WTC11 (cell line): ENCODE measurements around the gene THSD7B. TPM values are rescaled to one million over a fixed set of nuclear protein-coding genes. Genes with fewer than 3 reads are reported as not detected.

ENCODE experiments used
- ATAC-seq: fragments of 200-7000 bp; cut with Tn5 transposase; 2 replicates; pipeline ENCODE4 v1.10.0; 2021; ENCODE audit warnings: mild to moderate bottlenecking, moderate library complexity
- CTCF ChIA-PET: fragments of 300-600 bp; sonication (Branson Sonifier 250); formaldehyde crosslinking; loops from one replicate; lab custom pipeline; 2021; ENCODE audit warnings: antibody characterized with exemption; lab: Charles Lee
- POLR2A ChIA-PET: fragments of 350-600 bp; sonication (Branson Sonifier 250); formaldehyde crosslinking; loops from one replicate; lab custom pipeline; 2021; ENCODE audit warnings: antibody characterized with exemption; lab: Charles Lee
- DNase-seq: peaks from one replicate; pipeline ENCODE4 v3.0.0; 2021; ENCODE audit warnings: low spot score
- H3K27ac Mint-ChIP-seq: 2 replicates; pipeline ENCODE4 v1.8.0; 2021; ENCODE audit warnings: mixed read lengths
- H3K27me3 Mint-ChIP-seq: 2 replicates; pipeline ENCODE4 v1.8.0; 2021; ENCODE audit warnings: low read depth, mild to moderate bottlenecking, moderate library complexity, mixed read lengths
- H3K36me3 Mint-ChIP-seq: 2 replicates; pipeline ENCODE4 v1.8.0; 2021; ENCODE audit warnings: mixed read lengths
- H3K4me1 Mint-ChIP-seq: 2 replicates; pipeline ENCODE4 v1.8.0; 2022; ENCODE audit warnings: mixed read lengths
- H3K4me3 Mint-ChIP-seq: 2 replicates; pipeline ENCODE4 v1.8.0; 2021; ENCODE audit warnings: mild to moderate bottlenecking, moderate library complexity, mixed read lengths
- H3K9me3 Mint-ChIP-seq: 2 replicates; pipeline ENCODE4 v1.8.0; 2021; ENCODE audit warnings: mixed read lengths
- CREB1 ChIP-seq: sonication (generic); formaldehyde crosslinking; IDR thresholded peaks from 2 replicates; pipeline ENCODE4 v1.8.0; 2023; ENCODE audit warnings: mild to moderate bottlenecking, missing genetic modification reagents
- CREM ChIP-seq: sonication (generic); formaldehyde crosslinking; IDR thresholded peaks from 2 replicates; pipeline ENCODE4 v1.8.1; 2022; ENCODE audit warnings: mild to moderate bottlenecking, missing genetic modification reagents, moderate library complexity
- ETV6 ChIP-seq: sonication (generic); formaldehyde crosslinking; IDR thresholded peaks from 2 replicates; pipeline ENCODE4 v1.8.1; 2022; ENCODE audit warnings: mild to moderate bottlenecking, missing genetic modification reagents
- FOXP1 ChIP-seq: sonication (generic); formaldehyde crosslinking; IDR thresholded peaks from 2 replicates; pipeline ENCODE4 v1.8.0; 2022; ENCODE audit warnings: missing genetic modification reagents, mild to moderate bottlenecking, moderate library complexity, borderline replicate concordance
- NFE2L1 ChIP-seq: sonication (generic); formaldehyde crosslinking; IDR thresholded peaks from 2 replicates; pipeline ENCODE4 v1.8.1; 2023; ENCODE audit warnings: missing genetic modification reagents
- SMAD4 ChIP-seq: sonication (generic); formaldehyde crosslinking; IDR thresholded peaks from 2 replicates; pipeline ENCODE4 v1.8.0; 2022; ENCODE audit warnings: mild to moderate bottlenecking, missing genetic modification reagents
- SOX15 ChIP-seq: fragments of 250-450 bp; sonication (Bioruptor Pico); IDR thresholded peaks from 2 replicates; pipeline ENCODE4 v1.9.0; 2021; ENCODE audit warnings: mild to moderate bottlenecking
- TCF7 ChIP-seq: sonication (generic); formaldehyde crosslinking; IDR thresholded peaks from 2 replicates; pipeline ENCODE4 v1.8.0; 2022; ENCODE audit warnings: mild to moderate bottlenecking, low read depth, missing genetic modification reagents, moderate library complexity
- TEAD4 ChIP-seq: sonication (generic); formaldehyde crosslinking; IDR thresholded peaks from 2 replicates; pipeline ENCODE4 v1.8.0; 2022; ENCODE audit warnings: mild to moderate bottlenecking, missing genetic modification reagents
- ZNF138 ChIP-seq: sonication (generic); formaldehyde crosslinking; conservative IDR thresholded peaks from 2 replicates; pipeline ENCODE4 v1.8.1; 2022; ENCODE audit warnings: mild to moderate bottlenecking, moderate library complexity, missing genetic modification reagents
- ZNF263 ChIP-seq: sonication (generic); formaldehyde crosslinking; IDR thresholded peaks from 2 replicates; pipeline ENCODE4 v1.8.1; 2022; ENCODE audit warnings: low read depth, mild to moderate bottlenecking, moderate library complexity, missing genetic modification reagents
- ZNF317 ChIP-seq: sonication (generic); formaldehyde crosslinking; IDR thresholded peaks from 2 replicates; pipeline ENCODE4 v1.8.1; 2023; ENCODE audit warnings: low read depth, mild to moderate bottlenecking, moderate library complexity, missing genetic modification reagents, borderline replicate concordance
- ZNF396 ChIP-seq: fragments of 250-450 bp; sonication (Bioruptor Pico); IDR thresholded peaks from 2 replicates; pipeline ENCODE4 v1.8.0; 2021; ENCODE audit warnings: mild to moderate bottlenecking, moderate library complexity, borderline replicate concordance
- total RNA-seq: library from RNA; stranded (reverse); gene quantifications from 3 replicates; pipeline ENCODE4 v1.2.3, GENCODE V29; 2021
- TF ChIP-seq, protein P1 (sequence below): fragments of 250-450 bp; sonication (Bioruptor Pico); IDR thresholded peaks from 2 replicates; pipeline ENCODE4 v1.8.0; 2021; ENCODE audit warnings: mild to moderate bottlenecking
- TF ChIP-seq, protein P2 (sequence below): sonication (generic); formaldehyde crosslinking; IDR thresholded peaks from 2 replicates; pipeline ENCODE4 v1.8.1; 2022; ENCODE audit warnings: mild to moderate bottlenecking, moderate library complexity, missing genetic modification reagents
- TF ChIP-seq, protein P3 (sequence below): sonication (generic); formaldehyde crosslinking; IDR thresholded peaks from 2 replicates; pipeline ENCODE4 v1.8.0; 2022; ENCODE audit warnings: missing genetic modification reagents
- TF ChIP-seq, protein P4 (sequence below): sonication (generic); formaldehyde crosslinking; IDR thresholded peaks from 2 replicates; pipeline ENCODE4 v1.8.0; 2022; ENCODE audit warnings: mild to moderate bottlenecking, missing genetic modification reagents
- TF ChIP-seq, protein P5 (sequence below): sonication (generic); formaldehyde crosslinking; IDR thresholded peaks from 2 replicates; pipeline ENCODE4 v1.8.1; 2023; ENCODE audit warnings: mild to moderate bottlenecking, missing genetic modification reagents
- TF ChIP-seq, protein P6 (sequence below): fragments of 250-450 bp; sonication (Bioruptor Pico); IDR thresholded peaks from 2 replicates; pipeline ENCODE4 v1.9.0; 2021; ENCODE audit warnings: mild to moderate bottlenecking
- TF ChIP-seq, protein P7 (sequence below): sonication (generic); formaldehyde crosslinking; IDR thresholded peaks from 2 replicates; pipeline ENCODE4 v1.8.1; 2023; ENCODE audit warnings: mild to moderate bottlenecking, moderate library complexity, missing genetic modification reagents
- TF ChIP-seq, protein P8 (sequence below): sonication (generic); formaldehyde crosslinking; IDR thresholded peaks from 2 replicates; pipeline ENCODE4 v1.8.0; 2022; ENCODE audit warnings: mild to moderate bottlenecking, missing genetic modification reagents

The THSD7B gene
- total RNA-seq, 1 experiment from 2014 or later, result 2.9 TPM

DNA sequence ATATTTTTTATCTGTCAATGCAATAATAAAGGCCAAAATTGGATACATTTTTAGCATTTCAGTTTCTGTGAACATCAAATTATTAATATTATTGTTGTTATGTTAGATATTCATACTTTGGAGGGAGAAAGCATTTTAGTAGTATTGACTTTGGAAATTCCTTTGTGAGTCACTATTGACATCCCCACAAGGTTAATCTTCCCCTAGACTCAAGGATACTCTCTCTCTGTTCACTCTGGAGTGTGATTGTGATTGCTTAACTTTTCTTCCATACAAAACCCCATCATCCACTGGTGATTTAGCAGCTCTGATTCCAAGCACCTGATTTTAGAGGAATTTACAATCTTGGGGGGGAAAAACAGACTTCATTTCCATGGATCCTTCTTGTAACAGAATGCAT lies 352.0 kb downstream of the THSD7B start:
- Mint-ChIP-seq H3K9me3 (no peaks in the 10 kb centered on the region), H3K27ac (no peak overlapping the region), H3K4me1 (peaks cover 7% of the 10 kb centered on the region), H3K27me3 (no peaks in the 10 kb centered on the region)
- no peak for ATAC-seq
- CTCF ChIA-PET, result interaction anchor here (2.7 kb wide), 1 partner anchor 56 kb away, joined by 7 read pairs; no protein-coding TSS in a partner anchor
- TF ChIP-seq SOX15, result no peak
- TF ChIP-seq, protein P1, sequence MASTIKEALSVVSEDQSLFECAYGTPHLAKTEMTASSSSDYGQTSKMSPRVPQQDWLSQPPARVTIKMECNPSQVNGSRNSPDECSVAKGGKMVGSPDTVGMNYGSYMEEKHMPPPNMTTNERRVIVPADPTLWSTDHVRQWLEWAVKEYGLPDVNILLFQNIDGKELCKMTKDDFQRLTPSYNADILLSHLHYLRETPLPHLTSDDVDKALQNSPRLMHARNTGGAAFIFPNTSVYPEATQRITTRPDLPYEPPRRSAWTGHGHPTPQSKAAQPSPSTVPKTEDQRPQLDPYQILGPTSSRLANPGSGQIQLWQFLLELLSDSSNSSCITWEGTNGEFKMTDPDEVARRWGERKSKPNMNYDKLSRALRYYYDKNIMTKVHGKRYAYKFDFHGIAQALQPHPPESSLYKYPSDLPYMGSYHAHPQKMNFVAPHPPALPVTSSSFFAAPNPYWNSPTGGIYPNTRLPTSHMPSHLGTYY (CRISPR knock-in tag), result no peak
- TF ChIP-seq, all 79 proteins: peak for 0
- DNase-seq, result no peak
- POLR2A ChIA-PET, result no interaction called here
- Mint-ChIP-seq H3K36me3 (no peaks in the 10 kb centered on the region), H3K4me3 (no peak overlapping the region)

DNA sequence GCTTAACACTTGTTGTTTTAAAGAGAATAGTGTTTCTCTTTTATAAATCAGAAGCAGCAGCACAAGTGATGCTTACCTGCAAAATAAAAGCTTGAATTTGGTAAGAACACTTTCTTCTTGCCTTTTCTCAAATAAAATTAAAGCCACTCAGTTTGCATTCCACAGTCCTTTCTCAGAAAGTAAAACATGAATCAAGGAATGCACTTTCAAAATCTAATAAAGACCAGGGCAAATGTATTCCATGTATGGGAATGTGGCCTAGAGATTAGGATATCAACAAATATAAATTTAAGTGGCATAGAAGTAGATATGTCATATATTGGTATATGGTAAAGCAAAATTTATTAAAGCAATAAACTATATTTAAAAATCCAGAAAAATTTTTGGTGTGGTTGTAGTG lies 352.8 kb downstream of the THSD7B start:
- CTCF ChIA-PET, result no interaction called here
- no peak for DNase-seq
- H3K27ac Mint-ChIP-seq, result no peak overlapping the region
- no peak overlapping the region for H3K4me3 Mint-ChIP-seq
- H3K9me3 Mint-ChIP-seq, result no peaks in the 10 kb centered on the region
- TF ChIP-seq SMAD4 (CRISPR knock-in tag) (no peak), ZNF396 (CRISPR knock-in tag) (no peak), CREB1 (CRISPR knock-in tag) (no peak), ZNF138 (CRISPR knock-in tag) (no peak), ZNF317 (CRISPR knock-in tag) (no peak), ZNF263 (CRISPR knock-in tag) (no peak), NFE2L1 (CRISPR knock-in tag) (no peak), ETV6 (CRISPR knock-in tag) (no peak), FOXP1 (CRISPR knock-in tag) (no peak), TEAD4 (CRISPR knock-in tag) (no peak), CREM (CRISPR knock-in tag) (no peak), TCF7 (no peak)
- TF ChIP-seq, protein P2, sequence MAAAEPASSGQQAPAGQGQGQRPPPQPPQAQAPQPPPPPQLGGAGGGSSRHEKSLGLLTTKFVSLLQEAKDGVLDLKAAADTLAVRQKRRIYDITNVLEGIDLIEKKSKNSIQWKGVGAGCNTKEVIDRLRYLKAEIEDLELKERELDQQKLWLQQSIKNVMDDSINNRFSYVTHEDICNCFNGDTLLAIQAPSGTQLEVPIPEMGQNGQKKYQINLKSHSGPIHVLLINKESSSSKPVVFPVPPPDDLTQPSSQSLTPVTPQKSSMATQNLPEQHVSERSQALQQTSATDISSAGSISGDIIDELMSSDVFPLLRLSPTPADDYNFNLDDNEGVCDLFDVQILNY (CRISPR knock-in tag), result no peak
- TF ChIP-seq, protein P3, sequence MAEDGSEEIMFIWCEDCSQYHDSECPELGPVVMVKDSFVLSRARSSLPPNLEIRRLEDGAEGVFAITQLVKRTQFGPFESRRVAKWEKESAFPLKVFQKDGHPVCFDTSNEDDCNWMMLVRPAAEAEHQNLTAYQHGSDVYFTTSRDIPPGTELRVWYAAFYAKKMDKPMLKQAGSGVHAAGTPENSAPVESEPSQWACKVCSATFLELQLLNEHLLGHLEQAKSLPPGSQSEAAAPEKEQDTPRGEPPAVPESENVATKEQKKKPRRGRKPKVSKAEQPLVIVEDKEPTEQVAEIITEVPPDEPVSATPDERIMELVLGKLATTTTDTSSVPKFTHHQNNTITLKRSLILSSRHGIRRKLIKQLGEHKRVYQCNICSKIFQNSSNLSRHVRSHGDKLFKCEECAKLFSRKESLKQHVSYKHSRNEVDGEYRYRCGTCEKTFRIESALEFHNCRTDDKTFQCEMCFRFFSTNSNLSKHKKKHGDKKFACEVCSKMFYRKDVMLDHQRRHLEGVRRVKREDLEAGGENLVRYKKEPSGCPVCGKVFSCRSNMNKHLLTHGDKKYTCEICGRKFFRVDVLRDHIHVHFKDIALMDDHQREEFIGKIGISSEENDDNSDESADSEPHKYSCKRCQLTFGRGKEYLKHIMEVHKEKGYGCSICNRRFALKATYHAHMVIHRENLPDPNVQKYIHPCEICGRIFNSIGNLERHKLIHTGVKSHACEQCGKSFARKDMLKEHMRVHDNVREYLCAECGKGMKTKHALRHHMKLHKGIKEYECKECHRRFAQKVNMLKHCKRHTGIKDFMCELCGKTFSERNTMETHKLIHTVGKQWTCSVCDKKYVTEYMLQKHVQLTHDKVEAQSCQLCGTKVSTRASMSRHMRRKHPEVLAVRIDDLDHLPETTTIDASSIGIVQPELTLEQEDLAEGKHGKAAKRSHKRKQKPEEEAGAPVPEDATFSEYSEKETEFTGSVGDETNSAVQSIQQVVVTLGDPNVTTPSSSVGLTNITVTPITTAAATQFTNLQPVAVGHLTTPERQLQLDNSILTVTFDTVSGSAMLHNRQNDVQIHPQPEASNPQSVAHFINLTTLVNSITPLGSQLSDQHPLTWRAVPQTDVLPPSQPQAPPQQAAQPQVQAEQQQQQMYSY (CRISPR knock-in tag), result no peak
- TF ChIP-seq, protein P4, sequence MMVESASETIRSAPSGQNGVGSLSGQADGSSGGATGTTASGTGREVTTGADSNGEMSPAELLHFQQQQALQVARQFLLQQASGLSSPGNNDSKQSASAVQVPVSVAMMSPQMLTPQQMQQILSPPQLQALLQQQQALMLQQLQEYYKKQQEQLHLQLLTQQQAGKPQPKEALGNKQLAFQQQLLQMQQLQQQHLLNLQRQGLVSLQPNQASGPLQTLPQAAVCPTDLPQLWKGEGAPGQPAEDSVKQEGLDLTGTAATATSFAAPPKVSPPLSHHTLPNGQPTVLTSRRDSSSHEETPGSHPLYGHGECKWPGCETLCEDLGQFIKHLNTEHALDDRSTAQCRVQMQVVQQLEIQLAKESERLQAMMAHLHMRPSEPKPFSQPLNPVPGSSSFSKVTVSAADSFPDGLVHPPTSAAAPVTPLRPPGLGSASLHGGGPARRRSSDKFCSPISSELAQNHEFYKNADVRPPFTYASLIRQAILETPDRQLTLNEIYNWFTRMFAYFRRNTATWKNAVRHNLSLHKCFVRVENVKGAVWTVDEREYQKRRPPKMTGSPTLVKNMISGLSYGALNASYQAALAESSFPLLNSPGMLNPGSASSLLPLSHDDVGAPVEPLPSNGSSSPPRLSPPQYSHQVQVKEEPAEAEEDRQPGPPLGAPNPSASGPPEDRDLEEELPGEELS, result no peak
- TF ChIP-seq, protein P5, sequence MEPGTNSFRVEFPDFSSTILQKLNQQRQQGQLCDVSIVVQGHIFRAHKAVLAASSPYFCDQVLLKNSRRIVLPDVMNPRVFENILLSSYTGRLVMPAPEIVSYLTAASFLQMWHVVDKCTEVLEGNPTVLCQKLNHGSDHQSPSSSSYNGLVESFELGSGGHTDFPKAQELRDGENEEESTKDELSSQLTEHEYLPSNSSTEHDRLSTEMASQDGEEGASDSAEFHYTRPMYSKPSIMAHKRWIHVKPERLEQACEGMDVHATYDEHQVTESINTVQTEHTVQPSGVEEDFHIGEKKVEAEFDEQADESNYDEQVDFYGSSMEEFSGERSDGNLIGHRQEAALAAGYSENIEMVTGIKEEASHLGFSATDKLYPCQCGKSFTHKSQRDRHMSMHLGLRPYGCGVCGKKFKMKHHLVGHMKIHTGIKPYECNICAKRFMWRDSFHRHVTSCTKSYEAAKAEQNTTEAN (CRISPR knock-in tag), result no peak
- TF ChIP-seq, protein P6, sequence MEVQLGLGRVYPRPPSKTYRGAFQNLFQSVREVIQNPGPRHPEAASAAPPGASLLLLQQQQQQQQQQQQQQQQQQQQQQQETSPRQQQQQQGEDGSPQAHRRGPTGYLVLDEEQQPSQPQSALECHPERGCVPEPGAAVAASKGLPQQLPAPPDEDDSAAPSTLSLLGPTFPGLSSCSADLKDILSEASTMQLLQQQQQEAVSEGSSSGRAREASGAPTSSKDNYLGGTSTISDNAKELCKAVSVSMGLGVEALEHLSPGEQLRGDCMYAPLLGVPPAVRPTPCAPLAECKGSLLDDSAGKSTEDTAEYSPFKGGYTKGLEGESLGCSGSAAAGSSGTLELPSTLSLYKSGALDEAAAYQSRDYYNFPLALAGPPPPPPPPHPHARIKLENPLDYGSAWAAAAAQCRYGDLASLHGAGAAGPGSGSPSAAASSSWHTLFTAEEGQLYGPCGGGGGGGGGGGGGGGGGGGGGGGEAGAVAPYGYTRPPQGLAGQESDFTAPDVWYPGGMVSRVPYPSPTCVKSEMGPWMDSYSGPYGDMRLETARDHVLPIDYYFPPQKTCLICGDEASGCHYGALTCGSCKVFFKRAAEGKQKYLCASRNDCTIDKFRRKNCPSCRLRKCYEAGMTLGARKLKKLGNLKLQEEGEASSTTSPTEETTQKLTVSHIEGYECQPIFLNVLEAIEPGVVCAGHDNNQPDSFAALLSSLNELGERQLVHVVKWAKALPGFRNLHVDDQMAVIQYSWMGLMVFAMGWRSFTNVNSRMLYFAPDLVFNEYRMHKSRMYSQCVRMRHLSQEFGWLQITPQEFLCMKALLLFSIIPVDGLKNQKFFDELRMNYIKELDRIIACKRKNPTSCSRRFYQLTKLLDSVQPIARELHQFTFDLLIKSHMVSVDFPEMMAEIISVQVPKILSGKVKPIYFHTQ, result no peak
- TF ChIP-seq, protein P7, sequence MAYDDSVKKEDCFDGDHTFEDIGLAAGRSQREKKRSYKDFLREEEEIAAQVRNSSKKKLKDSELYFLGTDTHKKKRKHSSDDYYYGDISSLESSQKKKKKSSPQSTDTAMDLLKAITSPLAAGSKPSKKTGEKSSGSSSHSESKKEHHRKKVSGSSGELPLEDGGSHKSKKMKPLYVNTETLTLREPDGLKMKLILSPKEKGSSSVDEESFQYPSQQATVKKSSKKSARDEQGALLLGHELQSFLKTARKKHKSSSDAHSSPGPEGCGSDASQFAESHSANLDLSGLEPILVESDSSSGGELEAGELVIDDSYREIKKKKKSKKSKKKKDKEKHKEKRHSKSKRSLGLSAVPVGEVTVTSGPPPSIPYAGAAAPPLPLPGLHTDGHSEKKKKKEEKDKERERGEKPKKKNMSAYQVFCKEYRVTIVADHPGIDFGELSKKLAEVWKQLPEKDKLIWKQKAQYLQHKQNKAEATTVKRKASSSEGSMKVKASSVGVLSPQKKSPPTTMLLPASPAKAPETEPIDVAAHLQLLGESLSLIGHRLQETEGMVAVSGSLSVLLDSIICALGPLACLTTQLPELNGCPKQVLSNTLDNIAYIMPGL (CRISPR knock-in tag), result no peak
- TF ChIP-seq, protein P8, sequence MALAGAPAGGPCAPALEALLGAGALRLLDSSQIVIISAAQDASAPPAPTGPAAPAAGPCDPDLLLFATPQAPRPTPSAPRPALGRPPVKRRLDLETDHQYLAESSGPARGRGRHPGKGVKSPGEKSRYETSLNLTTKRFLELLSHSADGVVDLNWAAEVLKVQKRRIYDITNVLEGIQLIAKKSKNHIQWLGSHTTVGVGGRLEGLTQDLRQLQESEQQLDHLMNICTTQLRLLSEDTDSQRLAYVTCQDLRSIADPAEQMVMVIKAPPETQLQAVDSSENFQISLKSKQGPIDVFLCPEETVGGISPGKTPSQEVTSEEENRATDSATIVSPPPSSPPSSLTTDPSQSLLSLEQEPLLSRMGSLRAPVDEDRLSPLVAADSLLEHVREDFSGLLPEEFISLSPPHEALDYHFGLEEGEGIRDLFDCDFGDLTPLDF (CRISPR knock-in tag), result no peak
- TF ChIP-seq, all 79 proteins: peak for 0
- H3K36me3 Mint-ChIP-seq, result no peaks in the 10 kb centered on the region
- POLR2A ChIA-PET, result no interaction called here
- H3K27me3 Mint-ChIP-seq, result no peaks in the 10 kb centered on the region
- no peak for ATAC-seq
- H3K4me1 Mint-ChIP-seq, result peaks cover 7% of the 10 kb centered on the region
